Neural progenitor cell (in vitro differentiated cells): ENCODE measurements around the gene PHYHIPL. TPM values are rescaled to one million over a fixed set of nuclear protein-coding genes. Genes with fewer than 3 reads are reported as not detected.

ENCODE experiments used
- DNase-seq: peaks from one replicate; pipeline ENCODE4 v3.0.0-alpha.2; 2016; ENCODE audit warnings: low spot score
- H2AFZ ChIP-seq: fragments of 200-600 bp; sonication (generic); replicated peaks from 2 replicates; pipeline ENCODE4 v1.6.1; 2016; ENCODE audit warnings: antibody characterized with exemption
- H3F3A ChIP-seq: fragments of 200-600 bp; sonication (generic); 2 replicates; pipeline ENCODE4 v1.6.1; 2016; ENCODE audit warnings: antibody characterized with exemption, low read depth
- H3K27ac ChIP-seq: fragments of 200-600 bp; sonication (generic); 2 replicates; pipeline ENCODE4 v1.5.1; 2016; ENCODE audit warnings: mild to moderate bottlenecking
- H3K27me3 ChIP-seq: fragments of 200-600 bp; sonication (generic); 2 replicates; pipeline ENCODE4 v1.6.1; 2016; ENCODE audit warnings: mild to moderate bottlenecking, moderate library complexity
- H3K36me3 ChIP-seq: fragments of 200-600 bp; sonication (generic); 2 replicates; pipeline ENCODE4 v1.5.1; 2016
- H3K4me1 ChIP-seq: fragments of 200-600 bp; sonication (generic); 2 replicates; pipeline ENCODE4 v1.6.1; 2016; ENCODE audit warnings: mixed run types
- H3K4me2 ChIP-seq: fragments of 200-600 bp; sonication (generic); 2 replicates; pipeline ENCODE4 v1.6.1; 2016
- H3K4me3 ChIP-seq: fragments of 200-600 bp; sonication (generic); 2 replicates; pipeline ENCODE4 v1.5.1; 2016
- H3K79me2 ChIP-seq: fragments of 200-600 bp; sonication (generic); 2 replicates; pipeline ENCODE4 v1.6.1; 2016; ENCODE audit warnings: low read depth
- H3K9ac ChIP-seq: fragments of 200-600 bp; sonication (generic); 2 replicates; pipeline ENCODE4 v1.6.1; 2016
- H3K9me3 ChIP-seq: fragments of 200-600 bp; sonication (generic); 2 replicates; pipeline ENCODE4 v1.5.1; 2016; ENCODE audit warnings: low read depth
- H4K20me1 ChIP-seq: fragments of 200-600 bp; sonication (generic); 2 replicates; pipeline ENCODE4 v1.6.1; 2016; ENCODE audit warnings: low read depth
- H3K27ac Mint-ChIP-seq: 3 replicates; pipeline ENCODE4 v1.8.0; 2021; ENCODE audit warnings: mixed read lengths
- H3K27me3 Mint-ChIP-seq: 2 replicates; pipeline ENCODE4 v1.8.0; 2022; ENCODE audit warnings: low read depth, mild to moderate bottlenecking, inconsistent platforms, moderate library complexity, mixed read lengths; ENCODE audit not compliant: insufficient read depth
- H3K36me3 Mint-ChIP-seq: 3 replicates; pipeline ENCODE4 v1.8.0; 2021; ENCODE audit warnings: mixed read lengths
- H3K4me1 Mint-ChIP-seq: 3 replicates; pipeline ENCODE4 v1.8.0; 2021; ENCODE audit warnings: mixed read lengths
- H3K4me3 Mint-ChIP-seq: 3 replicates; pipeline ENCODE4 v1.8.0; 2021; ENCODE audit warnings: mild to moderate bottlenecking, moderate library complexity, mixed read lengths
- H3K9me3 Mint-ChIP-seq: 3 replicates; pipeline ENCODE4 v1.8.0; 2020; ENCODE audit warnings: mixed read lengths
- CTCF ChIP-seq: fragments of 200-600 bp; sonication (generic); IDR thresholded peaks from 2 replicates; pipeline ENCODE4 v1.5.1; 2017; ENCODE audit warnings: antibody characterized with exemption, mild to moderate bottlenecking
- EZH2 ChIP-seq: fragments of 200-600 bp; sonication (generic); IDR thresholded peaks from 2 replicates; pipeline ENCODE4 v1.6.1; 2017; ENCODE audit warnings: antibody characterized with exemption, mild to moderate bottlenecking, moderate library complexity
- EZH2phosphoT487 ChIP-seq: fragments of 200-600 bp; sonication (generic); IDR thresholded peaks from 2 replicates; pipeline ENCODE4 v1.6.1; 2017; ENCODE audit warnings: antibody characterized with exemption
- total RNA-seq: library from RNA; depleted of rRNA; stranded (reverse); fragments of >200 nt; gene quantifications from 2 replicates; pipeline ENCODE4 v1.2.3, GENCODE V29; 2015; ENCODE audit warnings: low replicate concordance

PHYHIPL gene
- total RNA-seq, 1 donor from 2014 or later = 0.52 TPM

GRCh38 chr10:59134785-59135184 lies 41.7 kb upstream of the PHYHIPL start:
- Histone ChIP-seq H3K36me3 (no peaks in the 10 kb centered on the region), H3K4me1 (no peaks in the 10 kb centered on the region), H3K79me2 (no peaks in the 10 kb centered on the region), H3K9ac (no peak overlapping the region), H3F3A (no peaks in the 10 kb centered on the region), H3K4me2 (no peak overlapping the region), H3K27ac (no peak overlapping the region), H4K20me1 (no peaks in the 10 kb centered on the region), H3K9me3 (no peaks in the 10 kb centered on the region), H2AFZ (no peak overlapping the region), H3K27me3 (no peaks in the 10 kb centered on the region), H3K4me3 (no peak overlapping the region)
- Mint-ChIP-seq H3K4me3 (no peak overlapping the region), H3K27me3 (no peaks in the 10 kb centered on the region), H3K36me3 (no peaks in the 10 kb centered on the region), H3K9me3 (no peaks in the 10 kb centered on the region), H3K27ac (no peak overlapping the region), H3K4me1 (no peaks in the 10 kb centered on the region)
- TF ChIP-seq EZH2 (no peak), CTCF (no peak), EZH2phosphoT487 (no peak)
- no peak for DNase-seq

- no peaks in the 10 kb centered on the region for H3K4me1 Mint-ChIP-seq
- Histone ChIP-seq H2AFZ (no peak overlapping the region), H3K9ac (no peak overlapping the region), H3F3A (no peaks in the 10 kb centered on the region), H4K20me1 (no peaks in the 10 kb centered on the region), H3K79me2 (no peaks in the 10 kb centered on the region), H3K27ac (no peak overlapping the region), H3K9me3 (no peaks in the 10 kb centered on the region), H3K4me3 (no peak overlapping the region), H3K4me2 (no peak overlapping the region), H3K27me3 (no peaks in the 10 kb centered on the region), H3K4me1 (no peaks in the 10 kb centered on the region), H3K36me3 (no peaks in the 10 kb centered on the region)
- TF ChIP-seq CTCF (no peak), EZH2 (no peak), EZH2phosphoT487 (no peak)
- H3K36me3 Mint-ChIP-seq = no peaks in the 10 kb centered on the region
- H3K4me3 Mint-ChIP-seq = no peak overlapping the region
- no peaks in the 10 kb centered on the region for H3K9me3 Mint-ChIP-seq
- H3K27ac Mint-ChIP-seq = no peak overlapping the region
- no peaks in the 10 kb centered on the region for H3K27me3 Mint-ChIP-seq
- DNase-seq = no peak
Observed at GRCh38 chr10:59135275-59135674, 41.2 kb upstream of the PHYHIPL start.

- H3K27ac Mint-ChIP-seq = no peak overlapping the region
- no peaks in the 10 kb centered on the region for H3K27me3 Mint-ChIP-seq
- no peaks in the 10 kb centered on the region for H3K4me1 Mint-ChIP-seq
- no peaks in the 10 kb centered on the region for H3F3A ChIP-seq
- H3K4me1 ChIP-seq = no peaks in the 10 kb centered on the region
- H3K4me3 Mint-ChIP-seq = no peak overlapping the region
- H3K27ac ChIP-seq = no peak overlapping the region
- DNase-seq = no peak
- no peaks in the 10 kb centered on the region for H4K20me1 ChIP-seq
- H3K36me3 ChIP-seq = no peaks in the 10 kb centered on the region
- no peak overlapping the region for H3K4me2 ChIP-seq
- H3K36me3 Mint-ChIP-seq = no peaks in the 10 kb centered on the region
- TF ChIP-seq EZH2phosphoT487 (no peak), EZH2 (no peak), CTCF (no peak)
- no peak overlapping the region for H2AFZ ChIP-seq
- no peaks in the 10 kb centered on the region for H3K79me2 ChIP-seq
- no peak overlapping the region for H3K4me3 ChIP-seq
- no peaks in the 10 kb centered on the region for H3K9me3 Mint-ChIP-seq
- no peaks in the 10 kb centered on the region for H3K27me3 ChIP-seq
- no peaks in the 10 kb centered on the region for H3K9me3 ChIP-seq
- H3K9ac ChIP-seq = no peak overlapping the region
Observed at GRCh38 chr10:59138052-59138451, 38.4 kb upstream of the PHYHIPL start.
